ENCODE measurements around the gene TSC22D4. TPM values are rescaled to one million over a fixed set of nuclear protein-coding genes. Genes with fewer than 3 reads are reported as not detected.
A peak's percentile ranks its signal among the peaks of the same experiment; 100 is the strongest.

TSC22D4 gene
- total and polyA plus RNA-seq, 9 of the 15 experiments (the other 6 are each of a cell fraction or from before 2014, with no cell fraction given), result 0.37 to 107 (median 28.7) TPM

GRCh38 chr7:100465702-100466311 is 13.2 kb downstream of the TSC22D4 start (continued):
- peak; percentile 74 for TF ChIP-seq POLR2G (IDR thresholded peaks at IDR 0.05; ENCODE audit: low read depth, low read length)
- TF ChIP-seq RBFOX2 (IDR thresholded peaks at IDR 0.05; ENCODE audit: low read depth, low read length), result peak; percentile 53; the same call in 1 of the 2 replicates
- peak; percentile 32 for TF ChIP-seq BRD9 (IDR thresholded peaks at IDR 0.05; ENCODE audit: low read depth, partially characterized antibody)
- peak; percentile 47; the same call in 1 of the 2 replicates for TF ChIP-seq SUPT5H (IDR thresholded peaks at IDR 0.05)
- TF ChIP-seq CC2D1A (IDR thresholded peaks at IDR 0.05), result peak; percentile 14; the same call in 1 of the 2 replicates
- peak; percentile 24 for TF ChIP-seq NEUROD1 (IDR thresholded peaks at IDR 0.05; ENCODE audit: borderline replicate concordance, low read depth, low read length, partially characterized antibody)
- TF ChIP-seq SMC3 (conservative IDR thresholded peaks at IDR 0.05; ENCODE audit: insufficient read depth, low read depth, low read length), result peak; percentile 62
- TF ChIP-seq HNRNPL (IDR thresholded peaks at IDR 0.05; ENCODE audit: low read depth, low read length), result peak; percentile 68; the same call in 1 of the 2 replicates
- TF ChIP-seq HNRNPUL1 (IDR thresholded peaks at IDR 0.05; ENCODE audit: low read length), result no peak
- TF ChIP-seq VEZF1 (CRISPR knock-in tag; IDR thresholded peaks at IDR 0.05), result peak; percentile 84
- TF ChIP-seq CREM (IDR thresholded peaks at IDR 0.05; ENCODE audit: low read depth), result peak; percentile 34
- peak; percentile 65; the same call in 1 of the 2 replicates for TF ChIP-seq HLTF (IDR thresholded peaks at IDR 0.05)
- TF ChIP-seq YY1 (IDR thresholded peaks at IDR 0.05; ENCODE audit: borderline replicate concordance in 1 of 3, control insufficient read depth in 1 of 3, extremely low read depth in 1 of 3, insufficient read depth in 3 of 3, insufficient read length in 1 of 3, insufficient replicate concordance in 2 of 3, low read depth in 1 of 3, low read length in 2 of 3), result peak in 1 of 3 experiments; percentile 28
- no peak for TF ChIP-seq MEIS2 (IDR thresholded peaks at IDR 0.05; ENCODE audit: partially characterized antibody)
- 0 out of 4 replicates have a peak, but pooled peaks have one; percentile 27 to 56 for TF ChIP-seq ARNT (IDR thresholded peaks at IDR 0.05)
- 0 out of 2 replicates have a peak, but pooled peaks have one; percentile 17 for TF ChIP-seq MYNN (IDR thresholded peaks at IDR 0.05)
- no peak for TF ChIP-seq MYNN (CRISPR knock-in tag; IDR thresholded peaks at IDR 0.05)
- peak; percentile 64 for TF ChIP-seq REST (IDR thresholded peaks at IDR 0.05; ENCODE audit: borderline replicate concordance)
- no peak for TF ChIP-seq REST (CRISPR knock-in tag; IDR thresholded peaks at IDR 0.05; ENCODE audit: low read depth)
- peak; percentile 24; the same call in 1 of the 2 replicates for TF ChIP-seq RB1 (IDR thresholded peaks at IDR 0.05; ENCODE audit: low read depth)
- peak; percentile 52; the same call in 1 of the 2 replicates for TF ChIP-seq NFIC (IDR thresholded peaks at IDR 0.05)

All from K562 (cell line).